Measurements from ENCODE around the gene TCF7L2.
A peak's percentile ranks its signal among the peaks of the same experiment; 100 is the strongest.
"Not testable (repeated sequence)": the region's sequence is repeated elsewhere in the genome, so short reads cannot be mapped to it uniquely, and the experiment has no call there.

Gene TCF7L2

DNA sequence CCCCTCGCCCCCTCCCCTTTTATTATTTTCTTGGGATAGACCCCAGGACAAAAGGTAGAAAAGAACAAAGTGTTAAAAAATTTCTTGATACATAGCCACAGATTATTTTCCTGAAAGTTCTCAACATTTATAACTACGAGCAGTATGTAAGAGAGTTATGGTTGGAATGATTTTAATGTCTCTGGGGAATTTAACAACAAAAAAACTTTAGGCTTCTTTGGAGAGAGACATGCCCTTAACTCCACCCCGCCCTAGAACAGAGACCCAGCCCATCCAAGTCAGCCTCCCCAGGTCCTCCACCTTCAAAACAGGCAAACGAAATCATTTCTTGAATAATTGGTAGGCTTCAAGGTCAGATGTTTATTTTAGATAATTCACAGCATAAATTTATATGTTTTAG lies 97.1 kb downstream of the TCF7L2 start:
- DNase-seq (ENCODE audit: low spot score) = no peak

GRCh38 chr10:113047605-113047962 lies 97.5 kb downstream of the TCF7L2 start:
- no peak for DNase-seq (ENCODE audit: low spot score)

- DNase-seq (ENCODE audit: low spot score) = no peak
These were observed 98.1 kb downstream of the TCF7L2 start for GRCh38 chr10:113047963-113048781.

DNA sequence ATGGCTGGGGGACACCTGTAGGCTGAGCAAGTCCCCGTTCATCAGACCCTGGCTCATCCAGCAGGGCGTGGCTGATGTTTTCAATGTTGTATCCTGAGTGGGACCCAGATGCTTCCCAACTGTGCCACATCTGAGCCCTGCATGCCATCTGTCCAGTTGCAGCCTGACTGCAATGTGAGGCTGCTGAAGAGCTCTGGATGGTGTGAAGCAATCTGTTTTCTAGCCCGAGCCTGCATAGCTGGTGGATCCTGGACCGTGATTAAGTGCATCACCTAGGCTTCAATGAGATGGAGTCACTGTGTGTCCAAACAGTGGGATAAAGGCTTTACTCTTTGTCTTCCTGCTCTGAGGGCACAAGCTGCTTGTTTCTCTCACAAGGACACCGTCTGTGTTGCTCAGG lies 99.8 kb downstream of the TCF7L2 start:
- no peak for DNase-seq (ENCODE audit: low spot score)

DNA sequence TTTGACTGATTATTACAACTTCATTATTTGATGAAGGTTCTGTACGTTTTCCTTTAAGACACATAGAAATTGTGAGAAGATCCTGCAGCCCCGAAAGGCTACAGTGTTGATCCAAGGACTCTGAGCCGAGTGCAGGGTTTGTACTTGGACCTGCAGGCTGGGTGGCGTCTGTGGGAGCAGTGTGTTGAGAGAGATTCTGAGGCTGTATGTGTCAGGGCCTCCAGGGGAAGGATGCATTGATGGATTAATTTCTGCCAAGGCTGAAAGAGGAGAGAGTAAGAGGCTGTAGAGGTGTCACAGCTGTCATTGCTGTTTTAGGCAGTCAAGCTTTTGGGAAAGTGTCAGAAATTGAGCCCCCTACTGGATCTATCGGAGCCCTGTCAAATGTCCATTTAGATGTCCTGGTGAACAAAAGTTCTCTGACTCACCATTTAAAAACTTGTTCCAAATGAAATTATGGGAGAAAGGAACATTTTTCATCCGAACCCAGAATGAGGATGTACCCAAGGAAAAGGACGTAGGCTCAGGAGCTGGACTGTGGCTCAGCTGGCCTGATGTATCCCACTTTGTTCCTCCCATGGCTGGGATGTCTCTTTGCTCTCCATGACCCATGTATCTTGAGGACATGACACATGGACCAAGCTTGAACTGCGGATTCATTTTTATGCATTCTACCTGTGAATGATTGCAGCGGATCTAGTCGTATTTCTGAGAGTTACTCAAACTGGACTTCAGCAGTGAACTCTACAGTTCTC lies 102.2 kb downstream of the TCF7L2 start:
- peak; percentile 40 for DNase-seq (ENCODE audit: low spot score)

DNA sequence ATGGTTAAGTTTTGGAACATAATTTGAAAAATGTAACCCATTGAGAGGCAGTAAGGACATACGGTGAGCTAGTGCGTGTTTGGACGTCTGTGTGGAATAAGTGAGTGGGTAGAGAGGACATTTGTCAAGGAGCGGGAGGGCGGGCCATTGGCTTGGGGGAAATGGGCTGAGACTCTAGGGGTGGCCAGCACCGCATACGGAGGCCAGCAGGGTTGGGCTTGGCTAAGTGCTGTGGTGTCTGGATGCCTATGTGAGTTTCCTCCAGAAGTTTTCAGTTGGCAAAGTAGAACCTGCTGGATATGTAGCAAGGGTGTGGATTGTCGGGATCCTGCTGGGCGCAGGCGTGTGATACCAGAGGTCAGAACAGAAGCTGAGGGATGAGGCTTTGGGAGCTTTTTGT lies 103.0 kb downstream of the TCF7L2 start:
- DNase-seq (ENCODE audit: low spot score) = no peak

DNA sequence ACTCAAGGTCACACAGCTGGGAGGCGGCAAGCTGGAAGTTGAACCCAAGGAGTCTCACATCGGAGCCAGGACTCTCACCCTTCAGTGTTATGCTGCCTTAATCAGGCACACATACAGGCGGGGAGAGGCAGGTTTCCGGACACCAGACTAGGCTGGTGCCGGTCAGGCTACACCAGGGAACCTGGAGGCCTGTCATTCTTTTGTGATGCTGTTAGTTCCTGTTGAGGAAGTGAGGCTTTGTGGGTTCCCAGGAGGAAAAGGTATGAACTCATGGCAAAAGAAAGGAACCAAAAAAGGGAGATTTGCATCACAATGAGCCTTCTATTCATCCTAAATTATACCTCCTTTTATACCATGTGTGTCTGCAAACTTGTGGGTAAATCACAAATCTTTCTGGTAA lies 103.8 kb downstream of the TCF7L2 start:
- no peak for DNase-seq (ENCODE audit: low spot score)

DNA sequence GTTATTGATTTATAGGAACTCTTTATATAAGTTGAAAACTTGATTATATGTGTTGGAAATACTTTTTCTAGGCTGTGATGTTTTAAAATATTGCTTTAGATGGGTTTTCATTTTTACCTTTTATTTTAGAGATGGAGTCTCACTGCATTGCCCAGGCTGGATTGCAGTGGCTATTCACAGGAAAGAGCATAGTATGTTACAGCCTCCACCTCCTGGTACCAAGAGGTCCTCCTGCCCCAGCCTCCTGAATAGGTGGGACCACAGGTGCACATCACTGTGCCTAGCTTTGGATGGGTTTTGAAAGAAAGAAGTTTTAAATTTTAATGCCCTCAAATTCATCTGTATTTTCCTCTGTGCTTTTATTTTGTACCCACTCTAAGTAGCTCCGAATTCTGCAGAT lies 105.4 kb downstream of the TCF7L2 start:
- no peak for DNase-seq (ENCODE audit: low spot score)

DNA sequence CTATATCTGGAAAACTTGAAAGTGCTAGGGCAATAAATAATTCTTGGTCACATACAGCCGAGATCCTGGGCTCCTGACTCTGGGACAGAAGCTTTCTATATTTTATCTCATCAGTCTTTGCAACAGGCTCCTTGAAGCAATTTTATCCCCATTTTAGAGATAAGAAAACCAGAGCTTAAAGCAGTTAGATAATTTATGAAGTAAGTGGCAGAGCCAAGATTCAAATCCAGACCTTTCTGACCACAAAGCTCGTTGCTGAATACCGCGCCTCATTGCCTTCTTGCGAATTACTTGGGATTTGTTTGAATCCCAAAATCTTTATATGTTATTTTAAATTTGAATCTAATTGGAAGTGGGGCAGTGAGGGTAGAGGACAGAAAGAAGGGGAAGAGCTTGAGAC lies 106.0 kb downstream of the TCF7L2 start:
- no peak for DNase-seq (ENCODE audit: low spot score)

DNA sequence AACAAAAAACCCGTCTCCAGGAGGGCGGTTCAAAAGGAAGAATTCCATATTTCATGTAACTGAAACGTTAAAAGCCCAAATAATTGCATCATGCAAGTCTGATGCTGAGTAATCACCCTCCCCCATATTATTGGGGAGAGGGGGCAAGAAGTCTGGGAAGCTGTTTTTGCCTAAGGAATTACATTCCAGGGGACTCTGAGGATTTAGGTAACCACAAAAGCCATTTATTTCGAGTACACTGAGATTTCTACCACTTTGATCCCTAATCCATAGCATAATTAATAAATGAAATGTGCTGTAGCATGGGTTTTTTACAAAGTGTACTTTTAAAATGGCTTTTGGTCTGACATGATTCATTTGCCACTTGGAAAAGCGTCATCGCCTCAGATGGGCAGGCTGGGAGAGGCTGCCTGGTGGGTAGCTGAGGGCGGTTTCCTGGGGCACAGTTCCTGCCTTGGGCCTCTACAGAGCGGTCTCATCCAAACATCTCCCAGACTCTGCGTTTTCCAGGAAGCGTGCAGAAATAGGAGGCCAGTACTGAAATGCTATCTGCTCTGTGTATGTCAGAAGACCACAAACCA lies 106.5 kb downstream of the TCF7L2 start:
- no peak for DNase-seq (ENCODE audit: low spot score)

- DNase-seq (ENCODE audit: low spot score) = peak; percentile 47
These were observed 108.0 kb downstream of the TCF7L2 start for GRCh38 chr10:113057948-113058522.

DNA sequence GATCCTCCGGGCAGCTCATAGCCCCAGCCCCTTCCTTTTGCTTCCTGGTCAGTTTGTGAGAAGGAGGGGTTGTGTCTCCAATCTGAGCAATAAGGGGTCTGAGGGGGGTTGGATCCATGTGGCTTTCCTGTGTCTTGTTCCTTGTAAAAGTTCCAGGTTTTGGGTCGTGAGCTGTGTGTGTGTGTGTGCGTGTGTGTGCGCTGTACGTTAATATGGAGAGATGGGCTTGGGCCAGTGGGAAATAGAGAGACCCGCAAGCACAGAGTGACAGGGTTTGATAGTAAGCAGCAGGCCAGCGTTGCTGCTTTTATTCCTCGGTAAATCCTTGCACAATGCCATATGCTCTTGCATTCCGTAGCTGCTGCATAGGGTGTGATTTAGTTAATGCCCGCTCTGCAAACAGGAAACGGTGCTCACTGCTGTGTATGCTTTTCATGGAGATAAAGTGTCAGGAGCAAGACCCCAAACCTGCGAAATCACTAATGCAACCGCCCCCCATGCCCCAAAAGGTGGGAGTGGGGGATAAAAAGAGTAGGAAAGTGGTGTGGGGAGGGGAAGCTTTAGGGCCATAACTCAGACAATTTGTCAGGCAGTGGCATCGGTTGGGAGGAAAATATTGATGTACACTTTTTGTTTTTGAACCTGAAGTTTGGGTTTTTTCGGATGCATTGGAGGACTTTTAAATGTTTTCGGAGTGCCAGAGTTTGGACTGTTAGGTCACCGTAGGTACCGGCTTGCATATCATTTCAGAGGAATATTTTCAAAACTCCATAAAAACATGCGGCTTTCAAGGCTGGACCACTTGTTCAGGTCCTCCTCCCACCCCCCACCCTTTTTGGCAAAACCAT lies 108.7 kb downstream of the TCF7L2 start:
- DNase-seq (ENCODE audit: low spot score) = peak; percentile 62

GRCh38 chr10:113059371-113059780 lies 109.3 kb downstream of the TCF7L2 start:
- peak; percentile 90 for DNase-seq (ENCODE audit: low spot score)

DNA sequence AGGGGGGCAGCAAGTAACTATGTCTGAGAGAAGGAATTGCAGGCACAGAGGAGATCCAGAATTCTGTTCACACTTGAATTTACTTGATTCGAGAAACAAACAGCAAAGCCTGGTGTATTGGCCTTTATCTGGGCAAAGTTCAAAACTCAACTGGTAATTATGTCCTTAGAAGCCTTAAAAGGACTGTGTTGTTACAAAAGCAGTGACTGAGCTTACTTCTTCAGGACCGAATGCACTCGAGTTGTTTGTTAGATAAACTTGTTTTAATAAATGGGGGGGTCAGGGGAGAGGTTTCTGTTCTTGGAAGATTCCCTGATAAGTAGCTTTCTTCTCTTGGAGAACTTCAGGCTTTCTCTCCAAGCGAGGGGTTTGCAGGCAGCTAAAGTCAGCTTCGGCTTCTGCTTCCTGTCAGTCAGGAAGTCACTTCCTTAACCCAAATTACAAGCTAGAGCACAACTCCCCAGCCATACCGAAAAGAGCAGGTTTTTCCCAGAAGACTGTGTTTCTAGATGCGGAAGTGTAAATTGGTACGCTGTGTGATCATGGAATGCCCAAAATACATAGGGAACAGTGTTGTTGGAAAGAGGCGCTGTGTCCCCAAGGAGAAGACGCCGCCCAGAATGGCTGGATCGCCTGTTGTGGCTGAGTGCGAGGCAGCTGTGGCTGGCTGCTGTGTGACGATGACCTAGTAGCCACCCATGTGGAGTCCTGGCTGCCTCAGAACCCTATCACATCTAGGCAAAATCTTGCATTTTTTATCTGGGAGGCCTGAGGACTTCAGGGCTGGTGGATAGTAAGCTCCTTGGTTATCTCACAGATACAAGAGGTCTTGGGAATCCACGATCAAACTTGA lies 110.4 kb downstream of the TCF7L2 start:
- DNase-seq (ENCODE audit: low spot score) = peak; percentile 78

GRCh38 chr10:113061054-113061430 lies 111.0 kb downstream of the TCF7L2 start:
- DNase-seq (ENCODE audit: low spot score) = peak; percentile 24

DNA sequence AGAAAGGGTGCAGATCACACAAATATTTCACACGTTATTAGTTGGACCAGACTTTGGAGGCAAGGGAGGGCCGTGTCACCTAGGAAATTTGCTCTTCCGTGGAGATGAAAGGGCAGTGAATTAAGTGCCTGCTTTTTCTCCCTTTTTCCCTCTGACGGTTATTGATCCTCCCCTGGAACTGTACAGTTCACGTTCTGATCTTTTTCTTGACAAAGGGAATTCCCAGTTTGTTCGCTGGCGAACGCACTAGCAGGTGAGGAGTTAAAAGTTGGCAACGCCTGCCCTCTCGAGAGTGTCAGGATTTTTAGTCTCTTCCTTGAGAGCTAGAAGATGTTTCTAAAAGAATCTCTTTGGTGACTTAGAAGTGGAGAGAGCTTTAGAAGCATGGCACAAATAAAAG lies 111.5 kb downstream of the TCF7L2 start:
- DNase-seq (ENCODE audit: low spot score) = no peak

- DNase-seq (ENCODE audit: low spot score) = no peak
These were observed 113.3 kb downstream of the TCF7L2 start for GRCh38 chr10:113063043-113063967.

DNA sequence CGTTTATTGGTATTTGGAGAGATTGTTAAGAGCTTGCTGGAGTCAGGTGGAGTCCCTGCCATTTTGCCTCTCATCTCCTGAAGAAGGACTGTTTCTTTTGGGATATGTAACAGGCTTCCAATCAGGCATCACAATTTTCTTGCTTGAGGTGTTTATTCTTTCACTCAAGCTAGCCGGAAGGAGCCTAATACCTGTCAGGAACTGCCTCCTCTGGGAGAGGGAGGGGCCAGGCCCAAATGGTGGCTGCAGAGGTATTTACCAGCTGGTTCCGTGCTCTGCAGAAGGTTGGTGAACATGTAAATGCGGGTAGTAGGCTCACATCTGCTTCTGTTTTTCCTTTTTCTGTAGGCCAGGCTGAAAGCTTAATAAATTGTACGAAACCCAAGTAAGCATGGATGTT lies 114.0 kb downstream of the TCF7L2 start:
- DNase-seq (ENCODE audit: low spot score) = no peak

- not testable (repeated sequence) for DNase-seq (ENCODE audit: low spot score)
These were observed 116.1 kb downstream of the TCF7L2 start for GRCh38 chr10:113066120-113066519.
